ENCODE results near the gene HEATR1.

The HEATR1 gene

DNA sequence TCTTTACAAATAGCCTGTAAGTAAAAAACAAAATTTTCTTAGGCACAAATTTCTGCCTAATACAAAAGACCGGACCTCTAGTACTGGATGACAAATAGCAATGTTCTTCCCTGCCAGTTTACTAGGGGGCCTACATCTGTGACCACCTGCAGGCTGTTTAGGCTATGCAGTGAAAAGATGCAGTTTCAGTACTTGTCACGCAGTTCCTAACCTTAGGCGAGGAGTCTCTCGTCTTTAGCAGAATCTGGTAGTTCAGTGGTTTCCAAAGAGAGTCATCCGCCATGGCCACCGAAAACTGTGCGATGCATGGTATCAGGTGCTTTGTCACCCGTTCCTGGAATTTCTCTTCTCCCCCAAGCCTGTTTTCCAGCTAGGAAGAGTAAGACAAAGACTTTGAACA lies 50.9 kb downstream of the HEATR1 start:
- Histone ChIP-seq H3K36me3 (ENCODE audit: insufficient read depth, low read depth, low read length) (peaks cover 100% of the 10 kb centered on the region), H3K27me3 (ENCODE audit: insufficient read depth, low read length) (no peaks in the 10 kb centered on the region), H3K27ac (ENCODE audit: low read length) (no peak overlapping the region), H3K9ac (ENCODE audit: low read depth, low read length) (no peak overlapping the region), H3K4me1 (ENCODE audit: insufficient read depth, low read length) (no peaks in the 10 kb centered on the region), H3K9me3 (ENCODE audit: insufficient read depth, low read depth, low read length) (no peaks in the 10 kb centered on the region), H3K4me3 (ENCODE audit: low read length) (no peak overlapping the region)

DNA sequence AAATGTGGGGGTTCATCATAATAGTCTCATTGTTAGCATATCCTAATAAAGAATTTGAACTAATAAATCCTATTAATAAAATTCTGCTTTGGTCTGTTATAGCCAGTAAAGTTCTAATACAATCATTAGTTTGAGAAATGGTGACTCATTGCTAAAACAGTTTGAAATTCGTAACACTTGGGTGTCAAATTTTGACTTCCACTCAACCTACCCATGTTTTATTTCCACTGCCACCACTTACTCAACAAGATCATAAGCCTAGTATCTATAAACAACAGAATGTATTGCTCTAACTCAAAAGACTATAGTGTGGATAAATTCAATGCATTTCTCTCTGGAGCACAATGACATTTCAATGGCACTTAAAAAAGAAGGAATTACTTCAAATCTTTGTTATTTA lies 51.4 kb downstream of the HEATR1 start:
- H3K27ac ChIP-seq (ENCODE audit: low read length): no peak overlapping the region
- H3K9me3 ChIP-seq (ENCODE audit: insufficient read depth, low read depth, low read length): no peaks in the 10 kb centered on the region
- no peak overlapping the region for H3K9ac ChIP-seq (ENCODE audit: low read depth, low read length)
- no peaks in the 10 kb centered on the region for H3K4me1 ChIP-seq (ENCODE audit: insufficient read depth, low read length)
- peaks cover 100% of the 10 kb centered on the region for H3K36me3 ChIP-seq (ENCODE audit: insufficient read depth, low read depth, low read length)
- H3K4me3 ChIP-seq (ENCODE audit: low read length): no peak overlapping the region
- no peaks in the 10 kb centered on the region for H3K27me3 ChIP-seq (ENCODE audit: insufficient read depth, low read length)

DNA sequence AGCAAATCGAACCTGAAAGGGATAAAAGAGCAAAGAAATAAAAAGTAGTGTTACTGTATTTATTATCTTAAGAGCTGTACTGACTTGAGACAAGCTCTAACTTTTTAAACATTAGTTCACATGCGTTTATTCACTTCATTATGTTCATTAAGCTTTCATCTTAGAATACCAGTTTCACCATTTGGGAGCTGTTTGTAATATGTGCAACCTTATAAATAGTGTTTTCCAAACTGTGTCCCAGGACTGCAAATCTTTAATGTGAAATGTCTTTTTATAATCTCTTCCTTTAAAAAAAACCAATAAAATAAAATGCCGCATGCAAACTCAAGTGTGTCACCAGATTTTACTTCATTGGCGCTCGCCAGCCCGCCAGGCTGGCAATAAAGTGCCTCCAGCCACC lies 52.2 kb downstream of the HEATR1 start:
- Histone ChIP-seq H3K36me3 (ENCODE audit: insufficient read depth, low read depth, low read length) (peaks cover 100% of the 10 kb centered on the region), H3K27me3 (ENCODE audit: insufficient read depth, low read length) (no peaks in the 10 kb centered on the region), H3K4me1 (ENCODE audit: insufficient read depth, low read length) (no peaks in the 10 kb centered on the region; the same call in 1 of the 2 replicates), H3K4me3 (ENCODE audit: low read length) (no peak overlapping the region), H3K9me3 (ENCODE audit: insufficient read depth, low read depth, low read length) (no peaks in the 10 kb centered on the region), H3K9ac (ENCODE audit: low read depth, low read length) (no peak overlapping the region), H3K27ac (ENCODE audit: low read length) (no peak overlapping the region)

DNA sequence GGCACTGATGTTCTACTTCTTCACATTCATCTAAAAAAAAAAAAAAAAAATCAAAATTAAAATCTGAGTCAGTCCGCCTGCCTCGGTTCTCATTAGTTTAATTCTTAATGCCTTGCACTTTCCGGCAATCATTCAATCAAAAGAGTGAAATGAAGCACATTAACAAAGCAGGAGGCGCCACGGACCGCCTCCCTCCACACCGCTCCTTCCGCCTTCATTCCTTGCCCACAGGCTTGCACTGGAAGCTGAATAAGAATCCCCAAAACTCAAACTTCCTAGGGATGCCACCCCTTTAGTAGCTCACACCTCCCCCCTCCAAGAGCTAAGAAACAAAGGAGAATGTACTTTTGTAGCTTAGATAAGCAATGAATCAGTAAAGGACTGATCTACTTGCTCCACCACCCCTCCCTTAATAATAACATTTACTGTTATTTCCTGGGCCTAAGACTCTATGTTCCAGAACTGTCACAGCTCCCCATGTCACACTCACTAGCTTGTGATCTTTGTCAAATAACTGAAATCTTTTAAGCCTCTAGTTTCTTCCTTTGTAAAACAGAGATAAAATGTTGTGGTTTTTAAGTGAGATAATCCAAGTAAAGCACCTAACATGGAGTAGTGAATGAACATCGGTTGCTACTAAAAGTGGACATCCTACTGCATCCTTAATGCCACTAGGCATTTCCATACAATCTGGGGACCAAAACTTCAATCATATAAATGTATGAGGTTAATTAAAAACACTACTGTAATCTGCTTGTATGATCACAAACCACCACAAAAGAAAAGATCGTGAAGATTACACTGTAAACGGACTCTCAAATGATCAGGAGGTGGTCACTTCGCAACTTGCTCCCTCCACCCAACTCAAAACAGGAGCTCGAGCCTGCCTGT lies 53.1 kb downstream of the HEATR1 start:
- no peaks in the 10 kb centered on the region for H3K9me3 ChIP-seq (ENCODE audit: insufficient read depth, low read depth, low read length)
- no peaks in the 10 kb centered on the region for H3K27me3 ChIP-seq (ENCODE audit: insufficient read depth, low read length)
- H3K36me3 ChIP-seq (ENCODE audit: insufficient read depth, low read depth, low read length): peaks cover 100% of the 10 kb centered on the region
- no peak overlapping the region for H3K27ac ChIP-seq (ENCODE audit: low read length)
- no peak overlapping the region for H3K9ac ChIP-seq (ENCODE audit: low read depth, low read length)
- no peak overlapping the region for H3K4me3 ChIP-seq (ENCODE audit: low read length)
- peaks cover 2% of the 10 kb centered on the region; the same call in 1 of the 2 replicates for H3K4me1 ChIP-seq (ENCODE audit: insufficient read depth, low read length)

DNA sequence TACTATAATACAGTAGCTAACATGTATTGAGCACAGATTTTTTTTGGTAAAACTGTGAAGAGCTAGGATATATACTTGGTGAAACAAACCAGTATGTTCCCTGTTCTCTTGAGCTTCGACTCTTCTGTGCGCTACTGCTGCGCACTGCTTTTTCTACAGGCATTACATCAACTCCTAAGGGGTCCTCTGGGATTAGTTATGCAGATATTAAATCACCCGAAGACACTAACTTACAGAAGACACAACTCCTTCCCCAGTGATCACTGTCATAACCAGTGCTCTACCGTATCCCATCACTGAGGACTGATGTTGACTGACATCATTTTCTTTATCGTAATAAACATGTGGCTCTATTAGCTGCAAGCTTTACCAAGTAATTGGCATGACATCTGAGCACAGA lies 55.9 kb downstream of the HEATR1 start:
- no peaks in the 10 kb centered on the region for H3K9me3 ChIP-seq (ENCODE audit: insufficient read depth, low read depth, low read length)
- H3K36me3 ChIP-seq (ENCODE audit: insufficient read depth, low read depth, low read length): peaks cover 99% of the 10 kb centered on the region
- H3K27me3 ChIP-seq (ENCODE audit: insufficient read depth, low read length): no peaks in the 10 kb centered on the region
- no peak overlapping the region for H3K4me3 ChIP-seq (ENCODE audit: low read length)
- H3K27ac ChIP-seq (ENCODE audit: low read length): no peak overlapping the region
- peaks cover 4% of the 10 kb centered on the region; the same call in 1 of the 2 replicates for H3K4me1 ChIP-seq (ENCODE audit: insufficient read depth, low read length)
- no peak overlapping the region for H3K9ac ChIP-seq (ENCODE audit: low read depth, low read length)

DNA sequence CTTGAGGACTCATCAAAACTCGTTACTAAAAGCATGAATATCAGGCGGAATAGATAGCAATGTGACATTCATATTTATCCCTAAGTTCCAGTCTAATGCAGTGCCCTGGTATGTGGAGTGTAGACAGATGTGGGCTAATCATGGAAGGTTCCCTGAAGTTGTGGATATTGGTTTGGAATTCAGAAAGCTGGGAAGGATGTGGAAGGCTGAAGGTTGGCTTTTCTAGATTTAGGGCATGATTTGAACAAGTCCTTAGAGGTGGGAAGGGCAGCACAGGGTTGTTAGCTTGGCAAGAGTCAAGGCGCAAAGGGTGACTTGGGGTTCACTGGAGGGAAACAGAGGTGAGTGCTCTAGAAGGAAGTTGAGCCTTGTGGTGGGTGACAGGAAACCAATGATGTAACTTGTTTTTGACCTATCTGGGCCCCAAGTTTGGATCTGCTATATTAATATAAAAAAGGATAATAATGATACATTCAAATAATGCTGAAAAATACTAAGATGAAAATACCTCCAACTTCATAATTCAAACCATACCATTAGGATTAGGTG lies 58.6 kb downstream of the HEATR1 start:
- Histone ChIP-seq H3K4me1 (ENCODE audit: insufficient read depth, low read length) (peaks cover 4% of the 10 kb centered on the region; the same call in 1 of the 2 replicates), H3K36me3 (ENCODE audit: insufficient read depth, low read depth, low read length) (peaks cover 97% of the 10 kb centered on the region), H3K9me3 (ENCODE audit: insufficient read depth, low read depth, low read length) (no peaks in the 10 kb centered on the region), H3K27me3 (ENCODE audit: insufficient read depth, low read length) (no peaks in the 10 kb centered on the region), H3K4me3 (ENCODE audit: low read length) (no peak overlapping the region), H3K9ac (ENCODE audit: low read depth, low read length) (no peak overlapping the region), H3K27ac (ENCODE audit: low read length) (no peak overlapping the region)

DNA sequence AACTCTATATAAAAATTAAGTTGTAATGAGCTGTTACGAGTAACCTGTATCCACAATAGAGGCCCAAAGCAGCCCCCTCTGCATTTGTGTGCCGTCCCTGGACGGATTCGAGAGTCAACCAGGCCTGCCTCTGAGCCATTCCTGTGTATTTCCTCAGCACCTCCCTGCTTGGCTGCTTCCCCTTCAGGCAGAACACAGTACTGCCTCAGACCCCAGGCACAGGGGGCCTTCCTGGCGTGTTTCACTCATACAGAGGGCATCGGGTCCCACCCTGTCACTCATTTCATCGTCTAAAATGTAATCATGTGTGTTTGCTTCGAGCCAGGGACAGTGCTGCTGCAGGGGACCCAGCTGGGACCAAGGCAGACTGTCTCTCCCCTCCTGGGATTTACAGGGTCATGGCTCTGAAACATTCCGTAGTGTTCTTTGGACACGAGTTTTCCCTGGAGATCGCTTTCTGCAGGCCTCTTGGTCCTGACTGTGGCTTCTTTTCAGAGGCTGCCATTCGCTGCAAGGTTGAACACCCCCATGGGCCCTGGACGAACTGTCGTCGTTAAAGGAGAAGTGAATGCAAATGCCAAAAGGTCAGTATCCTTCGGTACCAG lies 61.1 kb downstream of the HEATR1 start:
- no peak overlapping the region for H3K4me3 ChIP-seq (ENCODE audit: low read length)
- H3K9ac ChIP-seq (ENCODE audit: low read depth, low read length): no peak overlapping the region
- H3K27ac ChIP-seq (ENCODE audit: low read length): no peak overlapping the region
- H3K9me3 ChIP-seq (ENCODE audit: insufficient read depth, low read depth, low read length): no peaks in the 10 kb centered on the region
- peaks cover 77% of the 10 kb centered on the region for H3K36me3 ChIP-seq (ENCODE audit: insufficient read depth, low read depth, low read length)
- H3K4me1 ChIP-seq (ENCODE audit: insufficient read depth, low read length): peaks cover 4% of the 10 kb centered on the region; the same call in 1 of the 2 replicates
- H3K27me3 ChIP-seq (ENCODE audit: insufficient read depth, low read length): no peaks in the 10 kb centered on the region

DNA sequence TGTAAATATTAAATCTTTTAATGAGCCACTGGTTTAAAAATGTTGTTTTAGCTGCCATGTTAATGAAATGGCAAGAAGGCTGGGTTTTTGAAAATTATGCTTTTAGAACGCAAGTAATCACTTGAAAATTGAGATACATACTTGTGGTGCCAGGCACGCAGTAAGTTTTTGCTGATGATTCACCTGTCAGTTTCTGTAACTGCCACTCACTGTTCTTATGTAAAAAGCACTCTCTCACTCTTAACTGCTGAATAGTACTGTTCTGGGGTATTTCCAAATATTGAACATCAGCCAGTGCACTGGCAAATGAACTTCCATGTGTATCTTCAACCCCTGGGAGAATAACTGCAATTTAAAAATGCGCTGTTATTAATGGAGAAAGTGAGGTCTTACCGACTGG lies 62.6 kb downstream of the HEATR1 start:
- H3K9ac ChIP-seq (ENCODE audit: low read depth, low read length): no peak overlapping the region
- H3K27ac ChIP-seq (ENCODE audit: low read length): no peak overlapping the region
- H3K27me3 ChIP-seq (ENCODE audit: insufficient read depth, low read length): no peaks in the 10 kb centered on the region
- 0 out of 2 replicates have a peak, but pooled peaks cover 4% of the 10 kb centered on the region for H3K4me1 ChIP-seq (ENCODE audit: insufficient read depth, low read length)
- peaks cover 62% of the 10 kb centered on the region for H3K36me3 ChIP-seq (ENCODE audit: insufficient read depth, low read depth, low read length)
- H3K4me3 ChIP-seq (ENCODE audit: low read length): no peak overlapping the region
- no peaks in the 10 kb centered on the region for H3K9me3 ChIP-seq (ENCODE audit: insufficient read depth, low read depth, low read length)

DNA sequence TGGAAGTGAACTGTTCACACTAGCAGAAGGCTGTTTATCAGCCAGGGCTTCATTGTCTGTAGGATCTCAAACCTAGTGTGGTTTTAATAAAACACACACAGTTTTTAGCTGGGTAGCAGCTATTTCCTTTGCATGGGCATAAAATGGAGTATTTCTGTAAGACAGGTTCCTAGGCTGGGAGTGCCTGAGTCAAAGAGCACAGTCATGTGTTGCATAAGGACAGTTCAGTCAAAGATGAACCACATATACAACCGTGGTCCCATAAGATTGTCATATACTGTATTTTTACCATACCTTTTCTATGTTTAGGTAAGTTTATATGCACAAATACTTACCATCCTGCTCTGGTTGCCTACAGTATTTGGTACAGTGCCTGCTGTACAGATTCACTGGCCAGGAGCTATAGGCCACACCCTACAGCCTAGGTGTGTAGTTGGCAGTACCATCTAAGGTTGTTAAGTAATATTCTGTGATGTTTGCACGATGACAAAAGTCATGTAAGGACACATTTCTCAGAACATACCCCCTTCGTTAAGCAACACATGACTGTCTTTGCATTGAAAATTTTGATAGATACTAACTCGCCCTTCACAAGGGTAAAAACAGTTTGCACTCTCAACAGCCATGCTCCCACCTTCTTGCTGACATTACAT lies 63.4 kb downstream of the HEATR1 start:
- peaks cover 55% of the 10 kb centered on the region for H3K36me3 ChIP-seq (ENCODE audit: insufficient read depth, low read depth, low read length)

DNA sequence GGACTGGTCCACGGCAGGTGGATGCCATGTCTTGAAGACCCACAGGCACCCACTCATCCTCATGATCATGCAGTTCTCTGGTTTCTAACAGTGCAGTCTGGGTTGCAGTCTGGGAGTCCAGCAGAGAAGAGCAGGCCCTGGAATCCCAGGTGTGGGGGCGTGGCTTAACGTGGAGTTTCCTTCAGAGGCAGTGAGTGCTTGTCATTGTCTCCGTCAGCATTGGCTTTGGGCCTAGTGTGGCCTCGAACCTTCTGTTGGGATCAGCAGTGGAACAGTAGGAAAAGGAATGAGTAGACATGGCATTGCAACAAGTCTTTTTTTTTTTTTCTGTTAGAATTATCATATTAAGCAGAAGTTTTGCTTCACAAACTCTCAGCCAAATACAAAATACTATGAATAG lies 67.8 kb downstream of the HEATR1 start:
- no peaks in the 10 kb centered on the region for H3K4me1 ChIP-seq (ENCODE audit: insufficient read depth, low read length)
- H3K9ac ChIP-seq (ENCODE audit: low read depth, low read length): no peak overlapping the region
- no peak overlapping the region for H3K4me3 ChIP-seq (ENCODE audit: low read length)
- H3K36me3 ChIP-seq (ENCODE audit: insufficient read depth, low read depth, low read length): peaks cover 12% of the 10 kb centered on the region
- no peak overlapping the region for H3K27ac ChIP-seq (ENCODE audit: low read length)
- H3K9me3 ChIP-seq (ENCODE audit: insufficient read depth, low read depth, low read length): no peaks in the 10 kb centered on the region
- no peaks in the 10 kb centered on the region for H3K27me3 ChIP-seq (ENCODE audit: insufficient read depth, low read length)

More for the DNA sequence above, 63.4 kb downstream of the HEATR1 start:
- Histone ChIP-seq H3K4me1 (ENCODE audit: insufficient read depth, low read length) (no peaks in the 10 kb centered on the region), H3K27ac (ENCODE audit: low read length) (no peak overlapping the region), H3K9ac (ENCODE audit: low read depth, low read length) (no peak overlapping the region), H3K4me3 (ENCODE audit: low read length) (no peak overlapping the region), H3K9me3 (ENCODE audit: insufficient read depth, low read depth, low read length) (no peaks in the 10 kb centered on the region), H3K27me3 (ENCODE audit: insufficient read depth, low read length) (no peaks in the 10 kb centered on the region)

DNA sequence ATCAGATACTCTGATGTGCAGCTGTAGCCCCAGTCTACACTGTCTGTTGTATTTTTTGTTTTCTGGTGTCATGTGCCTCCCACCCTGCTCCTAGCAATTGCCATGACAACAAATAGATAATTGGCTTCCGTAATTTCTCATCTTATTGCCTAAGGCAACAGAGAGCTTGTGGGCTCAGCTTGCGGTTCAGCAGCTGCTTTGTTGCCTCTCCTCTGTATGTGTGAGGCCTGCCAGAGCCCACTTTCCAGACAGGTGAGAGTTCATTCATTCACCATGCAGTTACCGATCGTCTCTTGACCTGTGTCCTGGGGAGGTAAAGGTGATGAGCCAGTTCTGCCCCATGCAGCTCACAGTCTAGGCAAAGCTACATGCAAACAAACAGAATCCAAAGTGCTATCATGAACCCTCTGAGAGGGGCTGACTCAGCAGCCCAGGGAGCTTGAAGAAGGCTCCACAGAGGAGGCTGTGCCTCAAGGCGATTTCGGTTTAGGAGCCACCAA lies 68.6 kb downstream of the HEATR1 start:
- Histone ChIP-seq H3K27ac (ENCODE audit: low read length) (no peak overlapping the region), H3K9ac (ENCODE audit: low read depth, low read length) (no peak overlapping the region), H3K9me3 (ENCODE audit: insufficient read depth, low read depth, low read length) (no peaks in the 10 kb centered on the region), H3K4me3 (ENCODE audit: low read length) (no peak overlapping the region), H3K36me3 (ENCODE audit: insufficient read depth, low read depth, low read length) (peaks cover 5% of the 10 kb centered on the region; the same call in 1 of the 2 replicates), H3K27me3 (ENCODE audit: insufficient read depth, low read length) (no peaks in the 10 kb centered on the region), H3K4me1 (ENCODE audit: insufficient read depth, low read length) (no peaks in the 10 kb centered on the region)

Measured in iPS-20b (cell line).